NCI-H2081 treated with DMSO at 0.1 percent for 48 hours (cell line): ENCODE measurements around the gene SKIC2.
A peak's percentile ranks its signal among the peaks of the same experiment; 100 is the strongest.
"Not testable (repeated sequence)": the region's sequence is repeated elsewhere in the genome, so short reads cannot be mapped to it uniquely, and the experiment has no call there.

Experiments
- DNase-seq: peaks from one replicate; lab custom pipeline; 2025; lab: John Stamatoyannopoulos, UW

SKIC2 gene

GRCh38 chr6:31958741-31959739, at the start of gene SKIC2, which contains the start of gene NELFE:
SKIC2 (plus strand) TSS chr6:31959175; CDS start chr6:31959193, 18 bp downstream.
NELFE (minus strand) TSS chr6:31958971; CDS start chr6:31958446, 525 bp downstream.
- peak; percentile 82 for DNase-seq

GRCh38 chr6:31909298-31909697, 49.7 kb upstream of the SKIC2 start:
- not testable (repeated sequence) for DNase-seq

GRCh38 chr6:31911826-31912585, 47.0 kb upstream of the SKIC2 start:
- DNase-seq = no peak

- DNase-seq = no peak
Observed at GRCh38 chr6:31915351-31915750, 43.6 kb upstream of the SKIC2 start.

GRCh38 chr6:31915756-31916155, 43.2 kb upstream of the SKIC2 start:
- no peak for DNase-seq

- no peak for DNase-seq
Observed at GRCh38 chr6:31918069-31918720, 40.8 kb upstream of the SKIC2 start.

GRCh38 chr6:31919624-31920303, 39.2 kb upstream of the SKIC2 start:
- DNase-seq = no peak

GRCh38 chr6:31920811-31921210, 38.2 kb upstream of the SKIC2 start:
- no peak for DNase-seq

- DNase-seq = no peak
Observed at GRCh38 chr6:31922942-31923341, 36.0 kb upstream of the SKIC2 start.

- no peak for DNase-seq
Observed at GRCh38 chr6:31927242-31927862, 31.6 kb upstream of the SKIC2 start, which contains the start of gene C2. C2 (plus strand) TSS chr6:31927717; CDS start chr6:31927753, 36 bp downstream.

GRCh38 chr6:31927863-31928671, 30.9 kb upstream of the SKIC2 start:
- DNase-seq = no peak

GRCh38 chr6:31928672-31928939, 30.4 kb upstream of the SKIC2 start:
- DNase-seq = no peak

- DNase-seq = no peak
Observed at GRCh38 chr6:31930962-31931361, 28.0 kb upstream of the SKIC2 start.

GRCh38 chr6:31932137-31932536, 26.8 kb upstream of the SKIC2 start:
- DNase-seq = not testable (repeated sequence)

- DNase-seq = no peak
Observed at GRCh38 chr6:31933537-31933936, 25.4 kb upstream of the SKIC2 start.

GRCh38 chr6:31935021-31935420, 24.0 kb upstream of the SKIC2 start:
- DNase-seq = no peak

- DNase-seq = no peak
Observed at GRCh38 chr6:31935823-31936222, 23.2 kb upstream of the SKIC2 start.

- DNase-seq = no peak
Observed at GRCh38 chr6:31940256-31940664, 18.7 kb upstream of the SKIC2 start.

GRCh38 chr6:31943742-31944141, 15.2 kb upstream of the SKIC2 start:
- DNase-seq = no peak

- no peak for DNase-seq
Observed at GRCh38 chr6:31945154-31945506, 13.8 kb upstream of the SKIC2 start.
